Inflammatory macrophage (primary cell): ENCODE data around the gene C14orf180.

Source experiments
- DNase-seq, 2 donors: peaks; one replicate each; pipeline ENCODE4 v3.0.0-alpha.2; 2020 to 2022

The C14orf180 gene

DNA sequence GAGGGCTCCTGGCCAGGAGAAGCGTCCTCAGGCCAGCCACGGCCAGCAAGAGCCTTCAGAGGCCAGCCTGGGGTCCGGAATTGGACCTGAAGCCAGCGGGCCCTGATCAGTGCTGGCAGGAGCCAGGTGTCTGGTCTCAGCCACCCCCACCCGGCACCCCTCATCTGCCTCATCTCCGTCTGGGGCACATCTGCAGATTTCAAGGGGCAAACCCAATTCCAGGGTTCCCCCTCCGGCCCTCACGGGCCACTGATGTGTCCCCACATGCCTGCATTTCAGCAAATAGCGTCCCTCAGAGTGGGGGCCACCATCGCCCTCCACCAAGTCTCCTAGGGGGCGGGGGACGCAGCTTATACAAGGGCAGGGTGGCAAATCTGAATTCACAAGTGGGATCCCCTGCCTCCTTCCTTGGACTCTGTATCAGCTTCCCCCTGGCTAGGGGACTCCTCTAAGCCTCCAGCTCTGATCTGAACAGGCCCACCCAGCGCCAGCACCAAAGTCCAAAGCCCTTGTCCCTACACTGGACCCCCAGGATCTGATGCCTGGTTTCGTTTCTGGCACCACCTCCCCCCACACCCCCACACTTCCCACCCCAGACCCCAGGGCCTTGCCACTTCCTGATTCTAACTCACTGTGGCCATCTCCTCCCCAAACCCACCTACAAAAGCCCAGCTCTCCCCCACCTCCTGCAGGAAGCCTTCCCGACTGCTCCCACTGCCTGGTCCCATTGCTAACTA lies 14.9 kb downstream of the C14orf180 start:
- no peak for DNase-seq

GRCh38 chr14:104595116-104595675 lies 15.6 kb downstream of the C14orf180 start:
- DNase-seq, result no peak

GRCh38 chr14:104595911-104596450 lies 16.4 kb downstream of the C14orf180 start:
- no peak for DNase-seq

GRCh38 chr14:104596451-104596918 lies 16.9 kb downstream of the C14orf180 start:
- DNase-seq, result no peak

GRCh38 chr14:104596927-104597351 lies 17.4 kb downstream of the C14orf180 start:
- no peak for DNase-seq

DNA sequence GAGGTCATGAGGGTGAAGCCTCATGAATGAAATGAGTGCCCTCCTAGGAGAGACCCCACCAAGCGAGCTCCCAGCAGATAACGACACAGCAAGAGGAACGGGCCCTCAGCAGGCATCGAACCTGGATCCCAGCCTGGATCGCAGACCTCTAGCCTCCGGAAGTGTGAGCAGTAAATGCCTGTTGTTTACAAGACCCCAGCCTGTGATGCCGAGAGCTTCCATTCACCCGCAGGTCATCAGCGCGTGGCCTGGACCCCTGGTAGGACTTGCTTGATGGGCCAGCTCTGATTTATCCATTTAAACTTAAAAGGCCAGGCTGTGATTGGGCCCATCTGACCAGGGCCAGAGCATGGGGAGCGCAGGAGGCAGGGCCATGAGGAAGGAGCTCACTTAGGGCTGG lies 18.0 kb downstream of the C14orf180 start:
- DNase-seq, result no peak

- no peak for DNase-seq
These were observed 18.7 kb downstream of the C14orf180 start for GRCh38 chr14:104598039-104598909.

GRCh38 chr14:104598910-104599273 lies 19.3 kb downstream of the C14orf180 start:
- no peak for DNase-seq

- no peak for DNase-seq
These were observed 19.9 kb downstream of the C14orf180 start for GRCh38 chr14:104599446-104599845.

DNA sequence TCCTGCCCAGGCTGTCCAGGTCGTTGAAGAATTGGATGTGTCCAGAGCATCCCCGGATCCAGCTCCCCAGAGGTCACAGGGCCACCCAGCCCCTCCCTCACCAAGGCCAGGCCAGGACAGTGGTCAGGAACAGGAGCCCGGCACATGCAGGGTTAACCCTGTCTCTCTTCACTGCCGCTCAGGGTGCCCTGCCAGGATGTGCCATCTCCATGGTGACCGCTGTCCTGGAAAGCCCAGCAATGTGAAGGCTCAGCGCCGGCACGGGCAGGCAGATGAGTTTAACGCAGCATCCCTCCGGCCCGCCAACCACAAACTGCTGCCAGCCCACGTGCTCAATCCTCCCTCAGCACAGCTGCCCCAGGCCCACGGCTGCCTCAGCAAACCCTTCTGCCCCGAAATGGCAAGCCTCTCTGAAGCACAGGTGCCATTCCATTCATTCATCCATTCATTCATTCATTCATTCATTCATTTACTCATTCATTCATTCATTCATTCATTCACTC lies 20.6 kb downstream of the C14orf180 start:
- no peak for DNase-seq

- DNase-seq, result no peak
These were observed 21.2 kb downstream of the C14orf180 start for GRCh38 chr14:104600805-104601204.

DNA sequence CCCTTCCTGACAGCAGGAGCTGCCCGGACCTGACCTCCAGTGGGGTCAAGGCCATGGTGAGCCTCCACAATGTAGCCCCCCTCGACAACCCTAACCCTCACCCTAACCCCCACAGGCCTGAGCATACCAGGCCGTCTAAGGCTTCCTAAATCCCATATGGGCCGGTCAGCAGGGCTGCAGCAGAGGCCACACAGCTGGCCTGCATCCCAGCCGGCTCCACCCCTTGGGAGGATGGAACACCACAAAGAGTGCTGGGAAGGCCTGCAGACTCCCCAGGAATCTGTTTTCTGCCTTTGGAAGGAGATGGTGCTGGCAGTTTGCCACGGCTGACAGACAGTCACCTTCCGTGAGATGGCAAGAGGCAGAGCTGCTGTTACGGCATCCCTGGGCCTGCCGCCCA lies 22.2 kb downstream of the C14orf180 start:
- no peak for DNase-seq

- DNase-seq, result no peak
These were observed 22.9 kb downstream of the C14orf180 start for GRCh38 chr14:104602315-104602932.

DNA sequence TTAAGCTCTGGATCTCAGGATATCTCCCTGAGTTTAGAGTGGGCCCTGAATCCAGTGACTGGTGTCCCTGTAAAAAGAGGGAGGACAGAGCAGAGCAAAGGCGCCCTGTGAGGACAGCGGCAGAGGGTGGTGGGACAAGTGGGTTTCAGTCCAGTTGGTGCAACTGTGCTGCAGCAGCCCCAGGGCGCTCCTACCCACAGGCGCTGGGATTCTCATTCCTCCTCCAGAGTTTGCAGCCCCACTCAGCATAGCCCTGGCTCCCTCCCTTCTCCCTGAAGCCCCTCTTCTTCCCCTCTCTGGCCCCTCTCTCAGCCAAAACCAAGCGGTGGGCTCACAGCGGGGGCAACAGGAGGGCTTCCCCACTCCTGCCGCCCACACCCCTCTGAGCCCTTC lies 23.4 kb downstream of the C14orf180 start:
- DNase-seq, result no peak

DNA sequence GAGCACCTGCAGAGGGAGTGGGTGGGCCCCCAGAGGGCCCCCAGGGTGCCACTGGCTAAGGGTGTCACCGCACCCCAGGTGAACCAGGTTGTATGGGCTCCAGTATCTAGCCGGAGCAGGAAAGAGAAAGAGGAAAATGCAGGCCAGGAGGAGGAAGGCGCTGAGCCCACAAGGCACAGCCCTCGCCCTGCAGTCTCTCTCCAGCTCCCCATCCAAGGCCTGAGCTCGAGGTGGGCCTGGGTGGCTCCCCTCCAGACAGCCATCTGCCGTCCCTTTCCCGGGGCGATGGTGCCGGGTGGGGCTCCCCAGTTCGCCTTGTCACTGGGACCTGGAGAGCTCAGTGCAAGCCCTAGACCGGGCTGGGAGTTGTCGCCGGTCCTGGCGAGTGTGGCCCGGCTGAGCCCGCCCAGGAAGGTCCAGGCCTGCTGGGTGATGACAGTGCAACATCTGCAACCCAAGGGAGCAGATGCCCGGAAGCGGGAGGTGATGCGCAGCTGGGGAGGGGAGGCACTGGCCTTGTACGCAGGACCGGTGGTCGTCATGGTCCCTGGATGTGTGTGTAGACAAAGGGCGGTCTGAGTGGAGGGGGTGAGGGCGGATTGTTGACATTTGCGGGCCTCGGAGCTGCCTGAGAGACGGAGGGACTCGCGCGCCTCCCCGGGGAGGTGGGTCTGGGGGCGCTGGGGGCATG lies 24.3 kb downstream of the C14orf180 start:
- no peak for DNase-seq

- DNase-seq, result no peak
These were observed 25.2 kb downstream of the C14orf180 start, which contains the start of gene TMEM179 for GRCh38 chr14:104604458-104605449. Gene TMEM179, minus strand, starts transcription at chr14:104604772. Its CDS starts 31 bp downstream, at chr14:104604741.

- no peak for DNase-seq
These were observed 30.1 kb downstream of the C14orf180 start for GRCh38 chr14:104609666-104610065.

DNA sequence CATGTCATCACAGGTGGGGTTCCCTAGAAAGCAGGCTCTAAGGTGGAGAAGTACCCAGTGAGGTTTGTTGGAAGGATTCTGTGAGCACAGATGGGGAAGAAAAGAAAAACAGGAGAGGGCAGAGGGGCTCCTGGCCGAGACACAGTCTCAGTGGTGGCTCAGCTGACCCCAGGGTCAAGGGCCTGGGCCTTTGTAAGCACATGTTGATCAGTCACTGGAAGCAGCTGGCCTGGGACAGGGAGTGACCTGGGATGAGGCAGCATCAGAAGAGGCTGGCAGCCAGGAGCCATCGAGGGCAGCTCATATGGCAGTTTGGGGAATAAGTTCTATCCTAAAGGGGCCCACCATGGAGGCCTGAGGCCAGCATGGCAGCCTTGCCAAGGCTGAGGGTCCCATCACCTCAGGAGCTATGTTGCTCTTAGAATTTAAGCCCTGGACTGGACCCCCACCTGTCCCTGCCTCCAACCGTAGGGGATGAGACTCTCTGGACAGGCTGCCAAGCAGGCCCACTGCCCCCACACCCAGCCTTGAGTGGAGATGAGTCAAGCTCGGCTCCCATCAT lies 31.3 kb downstream of the C14orf180 start:
- DNase-seq, result no peak

- DNase-seq, result no peak
These were observed 32.3 kb downstream of the C14orf180 start for GRCh38 chr14:104611881-104612280.
